Stomach (tissue), 9 donors: Measurements from ENCODE around the gene ATP5ME. TPM values are rescaled to one million over a fixed set of nuclear protein-coding genes. Genes with fewer than 3 reads are reported as not detected.
A peak's percentile ranks its signal among the peaks of the same experiment; 100 is the strongest.

Experiments
- DNase-seq, 2 donors: peaks; one replicate each; pipeline versions ENCODE4 v3.0.0 to v3.0.0-alpha.2; 2013 to 2019
- H3K27ac ChIP-seq, 5 donors: fragments of 200-600 bp in 4 of 5; sonication (generic) in 4 of 5; one replicate each; pipeline ENCODE4 v1.5.1; 2013 to 2019; ENCODE audit warnings: mild to moderate bottlenecking in 1 of 5, moderate library complexity in 1 of 5
- H3K27me3 ChIP-seq, 3 donors: fragments of 200-600 bp; sonication (generic); one replicate each; pipeline ENCODE4 v1.5.1; 2017 to 2019; ENCODE audit warnings: mixed run types in 1 of 3
- H3K36me3 ChIP-seq, 4 donors: fragments of 200-600 bp; sonication (generic); 1 replicate in 3 of 4; 2 replicates in 1 of 4; pipeline ENCODE4 v1.5.1; 2016 to 2019
- H3K4me1 ChIP-seq, 4 donors: fragments of 200-600 bp; sonication (generic); one replicate each; pipeline ENCODE4 v1.5.1; 2016 to 2019
- H3K4me3 ChIP-seq, 4 donors: fragments of 200-600 bp; sonication (generic) in 3 of 4; one replicate each; pipeline ENCODE4 v1.5.1; 2016 to 2019; ENCODE audit warnings: mild to moderate bottlenecking in 1 of 4
- H3K9me3 ChIP-seq, 4 donors: fragments of 200-600 bp; sonication (generic); one replicate each; pipeline ENCODE4 v1.5.1; 2016 to 2019
- EP300 ChIP-seq: sonication (generic); formaldehyde crosslinking; IDR thresholded peaks from one replicate; pipeline ENCODE4 v1.6.1; 2017; ENCODE audit warnings: antibody characterized with exemption
- POLR2A ChIP-seq, 4 donors: fragments of 450-650 bp; IDR thresholded peaks; one replicate each; pipeline ENCODE4 v1.6.1; 2016; ENCODE audit warnings: antibody characterized with exemption in 4 of 4, control low read depth in 2 of 4, mild to moderate bottlenecking in 1 of 4, moderate library complexity in 1 of 4
- POLR2AphosphoS5 ChIP-seq, 3 donors: sonication (generic); formaldehyde crosslinking; IDR thresholded peaks; one replicate each; pipeline ENCODE4 v1.6.1; 2016; ENCODE audit warnings: antibody characterized with exemption in 3 of 3
- WGBS, 5 donors: extraction: QIAGEN DNeasy Blood & Tissue Kit in 3 of 5; methylation state at CpG; one replicate each; pipeline versions ENCODE4 v1.1.5 to v1.1.7; 2013 to 2018; 5-methylcytosine and 5-hydroxymethylcytosine counted together
- intact Hi-C: fragments of 100-400 bp; cut with DNase I; formaldehyde crosslinking; loops from one replicate; pipeline ENCODE4 v1.15.1; 2023; ENCODE audit warnings: low total_unique reads
- polyA plus RNA-seq, 3 donors: library from polyadenylated mRNA; stranded (reverse); fragments of 200-250 nt; gene quantifications; one replicate each; pipeline ENCODE4 v1.2.3, GENCODE V29; 2013
- total RNA-seq, 5 donors: library from RNA; depleted of rRNA; stranded (reverse); fragments of >200 nt; gene quantifications; one replicate each; pipeline versions ENCODE4 v1.1.0 to v1.2.3, GENCODE V29; 2014 to 2016
- TF ChIP-seq, protein P1 (sequence below), 7 experiments: fragments of 450-650 bp in 4 of 7; fragments of 200-600 bp in 3 of 7; sonication (generic) in 3 of 7; IDR thresholded peaks; one replicate each; pipeline ENCODE4 v1.5.1; 2016 to 2019; ENCODE audit warnings: antibody characterized with exemption in 7 of 7, control low read depth in 2 of 7, mild to moderate bottlenecking in 1 of 7
- donor health status: healthy with polysubstance abuse.
- donor health status: Bipolar disorder and iron deficiency.
- donor health status: healthy.

ATP5ME gene
- total and polyA plus RNA-seq, 8 donors: 8.0 to 876 (median 471) TPM

DNA sequence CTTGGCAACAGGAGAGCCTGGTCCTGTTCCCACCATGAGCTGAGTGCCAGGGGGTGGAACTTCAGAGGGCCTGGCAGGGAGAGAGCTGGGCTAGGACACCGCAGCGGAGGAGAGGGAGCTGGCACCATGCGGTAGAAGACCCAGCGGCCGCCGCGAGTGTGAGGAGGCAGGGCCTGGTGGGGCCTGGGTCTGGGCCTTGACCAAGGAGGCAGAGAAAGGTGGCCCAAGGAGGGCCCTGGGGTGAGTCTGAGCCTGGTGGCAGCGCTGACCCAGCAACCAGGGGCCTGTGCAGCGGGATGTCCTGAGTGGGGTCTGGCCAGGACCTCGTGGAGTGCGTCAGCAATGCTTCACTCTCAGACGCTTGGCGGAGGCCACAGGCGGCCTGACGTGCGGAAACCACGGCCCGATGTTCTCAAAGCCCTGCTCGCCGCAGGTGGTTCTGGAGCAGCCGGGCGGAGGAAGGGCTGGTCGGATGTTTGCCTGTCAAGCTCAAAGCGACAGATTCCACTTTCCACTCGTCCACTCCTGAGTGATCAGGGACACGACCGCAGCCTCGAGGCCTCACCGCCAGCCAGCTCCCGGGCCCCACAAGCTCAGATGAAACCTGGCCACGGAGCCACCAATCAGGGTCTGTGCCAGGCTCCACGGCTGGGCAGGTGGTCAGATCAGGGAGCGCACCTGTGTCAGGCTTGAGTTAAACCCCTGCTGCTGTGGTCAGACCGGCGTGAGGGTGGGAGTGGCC lies 20.8 kb downstream of the ATP5ME start:
- Histone ChIP-seq H3K4me3 (no peak overlapping the region), H3K4me1 (peaks cover 0 to 9% (median 0%) of the 10 kb centered on the region in 4 donors), H3K27ac (no peak overlapping the region), H3K9me3 (no peaks in the 10 kb centered on the region), H3K36me3 (no peaks in the 10 kb centered on the region), H3K27me3 (peaks cover 0 to 70% (median 20%) of the 10 kb centered on the region in 3 donors)
- 84 to 93% (median 89%) methylated on average over 24 to 35 of the region's 35 CpGs for whole genome bisulfite sequencing, 5 donors
- intact Hi-C loops: no loop called here
- DNase-seq: no peak
- TF ChIP-seq, protein P1, sequence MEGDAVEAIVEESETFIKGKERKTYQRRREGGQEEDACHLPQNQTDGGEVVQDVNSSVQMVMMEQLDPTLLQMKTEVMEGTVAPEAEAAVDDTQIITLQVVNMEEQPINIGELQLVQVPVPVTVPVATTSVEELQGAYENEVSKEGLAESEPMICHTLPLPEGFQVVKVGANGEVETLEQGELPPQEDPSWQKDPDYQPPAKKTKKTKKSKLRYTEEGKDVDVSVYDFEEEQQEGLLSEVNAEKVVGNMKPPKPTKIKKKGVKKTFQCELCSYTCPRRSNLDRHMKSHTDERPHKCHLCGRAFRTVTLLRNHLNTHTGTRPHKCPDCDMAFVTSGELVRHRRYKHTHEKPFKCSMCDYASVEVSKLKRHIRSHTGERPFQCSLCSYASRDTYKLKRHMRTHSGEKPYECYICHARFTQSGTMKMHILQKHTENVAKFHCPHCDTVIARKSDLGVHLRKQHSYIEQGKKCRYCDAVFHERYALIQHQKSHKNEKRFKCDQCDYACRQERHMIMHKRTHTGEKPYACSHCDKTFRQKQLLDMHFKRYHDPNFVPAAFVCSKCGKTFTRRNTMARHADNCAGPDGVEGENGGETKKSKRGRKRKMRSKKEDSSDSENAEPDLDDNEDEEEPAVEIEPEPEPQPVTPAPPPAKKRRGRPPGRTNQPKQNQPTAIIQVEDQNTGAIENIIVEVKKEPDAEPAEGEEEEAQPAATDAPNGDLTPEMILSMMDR (IDR thresholded peaks at IDR 0.05): no peak
- no peak for TF ChIP-seq POLR2A (IDR thresholded peaks at IDR 0.05)
- TF ChIP-seq POLR2AphosphoS5 (IDR thresholded peaks at IDR 0.05): no peak
- TF ChIP-seq EP300: no peak

DNA sequence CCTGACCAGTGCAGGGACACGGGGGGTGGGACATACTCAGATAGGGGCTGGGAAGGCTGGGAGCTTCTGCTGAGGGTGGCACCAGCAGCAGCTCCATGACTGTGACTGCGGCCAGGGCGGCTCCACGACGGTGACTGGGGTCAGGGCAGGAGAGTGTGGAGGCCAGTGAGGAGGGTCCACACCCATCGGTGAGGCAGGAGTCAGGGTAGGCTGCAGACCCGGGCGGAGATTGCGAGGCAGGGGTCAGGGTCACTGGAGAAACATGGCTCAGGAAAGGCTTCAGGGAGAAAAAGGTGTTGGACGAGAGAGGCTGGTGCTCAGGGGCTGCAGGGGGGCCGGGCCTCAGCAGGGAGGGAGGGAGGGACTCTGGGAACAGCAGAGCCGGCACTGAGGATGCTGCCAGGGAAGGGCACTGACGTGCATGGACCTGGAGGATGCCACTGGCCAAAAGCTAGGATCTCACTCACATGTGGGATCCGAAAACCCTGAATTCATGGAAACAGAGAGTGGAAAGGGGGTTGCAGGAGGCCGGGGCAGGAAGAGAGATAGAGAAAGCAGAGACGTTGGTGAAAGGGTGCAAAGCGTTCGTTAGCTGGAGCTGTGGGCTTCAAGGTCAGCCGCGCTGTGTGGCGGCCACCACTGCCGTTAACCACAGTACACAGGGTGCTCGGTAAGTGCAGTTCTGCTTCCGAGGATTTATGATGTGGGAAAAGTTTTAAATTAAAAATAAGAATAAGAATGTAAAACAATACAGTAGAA lies 22.0 kb downstream of the ATP5ME start:
- DNase-seq: no peak
- intact Hi-C loops: no loop called here

DNA sequence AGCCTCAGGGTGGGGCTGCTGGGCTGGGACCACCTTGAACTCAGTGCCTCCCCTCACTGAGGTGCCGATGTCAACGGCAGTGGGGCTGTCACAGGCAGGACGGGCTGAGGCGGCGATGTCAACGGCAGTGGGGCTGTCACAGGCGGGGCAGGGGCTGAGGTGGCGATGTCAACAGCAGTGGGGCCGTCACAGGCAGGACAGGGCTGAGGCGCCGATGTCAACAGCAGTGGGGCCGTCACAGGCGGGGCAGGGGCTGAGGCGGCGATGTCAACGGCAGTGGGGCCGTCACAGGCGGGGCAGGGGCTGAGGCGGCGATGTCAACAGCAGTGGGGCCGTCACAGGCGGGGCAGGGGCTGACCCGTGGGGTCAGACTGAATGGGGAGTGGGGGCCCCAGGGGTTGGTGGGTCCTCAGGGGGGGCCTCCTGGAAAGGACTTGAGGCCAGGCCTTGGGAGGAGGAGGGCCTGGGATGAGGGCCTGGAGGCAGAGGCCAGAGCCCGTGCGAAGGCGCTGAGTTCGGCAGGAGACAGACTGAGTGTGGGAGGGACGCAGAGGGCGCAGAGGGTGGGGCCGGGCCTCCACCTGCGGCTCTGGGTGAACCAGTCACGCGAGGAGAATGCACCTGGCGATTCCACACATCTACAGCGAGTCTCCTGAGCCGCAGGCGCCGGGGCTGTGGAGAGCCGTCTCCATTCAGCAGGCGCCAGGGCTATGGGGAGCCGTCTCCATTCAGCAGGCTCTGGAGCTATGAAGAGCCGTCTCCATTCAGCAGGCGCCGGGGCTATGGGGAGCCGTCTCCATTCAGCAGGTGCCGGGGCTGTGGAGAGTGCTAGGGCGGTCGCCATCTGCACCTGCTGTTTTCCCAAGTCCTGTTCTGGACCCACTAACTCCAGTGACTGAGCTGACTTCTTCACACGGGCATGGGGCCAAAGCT lies 22.9 kb downstream of the ATP5ME start:
- TF ChIP-seq POLR2A (IDR thresholded peaks at IDR 0.05) (no peak), EP300 (no peak), POLR2AphosphoS5 (IDR thresholded peaks at IDR 0.05) (no peak)
- TF ChIP-seq, protein P1 (IDR thresholded peaks at IDR 0.05): no peak
- Histone ChIP-seq H3K4me3 (no peak overlapping the region), H3K27ac (no peak overlapping the region), H3K9me3 (no peaks in the 10 kb centered on the region), H3K36me3 (no peaks in the 10 kb centered on the region), H3K4me1 (peaks cover 0 to 9% (median 0%) of the 10 kb centered on the region in 4 donors), H3K27me3 (peaks cover 0 to 80% (median 31%) of the 10 kb centered on the region in 3 donors)
- intact Hi-C loops: no loop called here
- WGBS, 5 donors: 8 to 30% (median 26%) methylated on average over 17 to 49 of the region's 49 CpGs
- DNase-seq: peak in 1 of 2 donors; percentile 61

More for the DNA sequence above, 22.0 kb downstream of the ATP5ME start:
- Histone ChIP-seq H3K27me3 (peaks cover 0 to 74% (median 30%) of the 10 kb centered on the region in 3 donors), H3K4me3 (no peak overlapping the region), H3K9me3 (no peaks in the 10 kb centered on the region), H3K27ac (no peak overlapping the region), H3K36me3 (no peaks in the 10 kb centered on the region), H3K4me1 (peaks cover 0 to 9% (median 0%) of the 10 kb centered on the region in 4 donors)
- 57 to 65% (median 61%) methylated on average over 23 to 24 of the region's 24 CpGs for WGBS, 5 donors
- TF ChIP-seq, protein P1 (IDR thresholded peaks at IDR 0.05): no peak
- no peak for TF ChIP-seq POLR2AphosphoS5 (IDR thresholded peaks at IDR 0.05)
- no peak for TF ChIP-seq EP300
- no peak for TF ChIP-seq POLR2A (IDR thresholded peaks at IDR 0.05)

DNA sequence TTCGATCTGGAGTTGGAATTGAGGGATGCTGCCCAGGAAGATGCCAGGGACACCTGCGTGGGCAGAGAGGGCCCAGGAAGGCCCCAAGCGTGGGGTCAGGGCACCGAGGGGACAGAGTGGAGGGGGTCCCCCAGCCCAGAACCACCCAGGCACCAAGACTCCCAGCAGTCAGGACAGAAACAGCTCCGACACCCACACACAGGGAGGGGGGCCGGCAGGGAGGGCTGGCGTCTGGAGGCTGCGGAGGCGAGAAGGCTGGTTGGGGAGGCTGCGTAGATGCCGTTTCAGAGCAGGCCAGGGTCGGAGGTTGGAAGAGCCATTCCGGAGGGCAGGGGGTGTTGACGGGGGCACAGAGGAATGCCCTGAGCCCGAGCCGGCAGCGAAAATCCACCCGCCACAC lies 23.6 kb downstream of the ATP5ME start:
- no peaks in the 10 kb centered on the region for H3K36me3 ChIP-seq
- no peak for DNase-seq
- WGBS, 5 donors: 77 to 85% (median 79%) methylated on average over 18 of the region's 18 CpGs
- intact Hi-C loops: no loop called here
- H3K4me1 ChIP-seq: peaks cover 0 to 9% (median 0%) of the 10 kb centered on the region in 4 donors
- TF ChIP-seq POLR2AphosphoS5 (IDR thresholded peaks at IDR 0.05): no peak
- TF ChIP-seq, protein P1 (IDR thresholded peaks at IDR 0.05): no peak
- no peak for TF ChIP-seq EP300
- TF ChIP-seq POLR2A (IDR thresholded peaks at IDR 0.05): no peak
- no peaks in the 10 kb centered on the region for H3K9me3 ChIP-seq
- no peak overlapping the region for H3K27ac ChIP-seq
- H3K4me3 ChIP-seq: no peak overlapping the region
- H3K27me3 ChIP-seq: peaks cover 0 to 77% (median 31%) of the 10 kb centered on the region in 3 donors
